GM12878 (cell line): Measurements from ENCODE around the gene INTS13. TPM values are rescaled to one million over a fixed set of nuclear protein-coding genes. Genes with fewer than 3 reads are reported as not detected.

Experiments used
- ATAC-seq: fragments of 200-7000 bp; cut with Tn5 transposase; 3 replicates; pipeline ENCODE4 v1.9.1; 2020; ENCODE audit warnings: mild to moderate bottlenecking, moderate library complexity
- BruUV-seq: library from RNA; stranded (reverse); fragments of 400-500 nt; replicated peaks from 2 replicates; lab custom pipeline; 2021; lab: Mats Ljungman, UMichigan
- CTCF ChIA-PET: fragments of 300-600 bp; sonication (Branson Sonifier 250); formaldehyde crosslinking; extraction: SDS; loops from one replicate; lab custom pipeline; 2021; ENCODE audit warnings: inconsistent platforms; lab: Yijun Ruan, JAX
- POLR2A ChIA-PET: fragments of 350-600 bp; formaldehyde crosslinking; extraction: SDS; loops from one replicate; lab custom pipeline; 2021; ENCODE audit warnings: inconsistent platforms; lab: Charles Lee
- RAD21 ChIA-PET: fragments of 300-600 bp; sonication (Branson Sonifier 250); formaldehyde crosslinking; loops from one replicate; lab custom pipeline; 2023; ENCODE audit warnings: antibody characterized with exemption; ENCODE audit not compliant: unreplicated experiment; lab: Charles Lee
- SMC1A ChIA-PET: fragments of 300-600 bp; sonication (Branson Sonifier 250); formaldehyde crosslinking; loops from one replicate; lab custom pipeline; 2023; ENCODE audit not compliant: unreplicated experiment, uncharacterized antibody; lab: Charles Lee
- DNase-seq: peaks from one replicate; pipeline ENCODE4 v3.0.0-alpha.2; 2011; ENCODE audit warnings: low read depth, low spot score
- FAIRE-seq: peaks from 3 replicates; lab custom pipeline; 2011; peaks lifted over from hg19 to GRCh38; lab: Jason Lieb, UNC
- H2AFZ ChIP-seq: 2 replicates; pipeline ENCODE4 v1.6.0; 2011; ENCODE audit warnings: low read depth, low read length, control low read depth; ENCODE audit not compliant: control insufficient read depth
- H3K27ac ChIP-seq: 2 replicates; pipeline ENCODE4 v1.5.1; 2011; ENCODE audit warnings: control low read depth; ENCODE audit not compliant: control insufficient read depth, insufficient read depth
- H3K27me3 ChIP-seq, 2 experiments: replicated peaks in 1 of 2; 2 replicates each; pipeline versions ENCODE4 v1.6.0 to v1.6.1; 2011; ENCODE audit warnings: low read length in 1 of 2; ENCODE audit not compliant: control insufficient read depth in 2 of 2, insufficient read depth in 2 of 2
- H3K36me3 ChIP-seq, 2 experiments: 2 replicates each; pipeline ENCODE4 v1.5.1; 2011; ENCODE audit warnings: low read length in 1 of 2; ENCODE audit not compliant: control insufficient read depth in 2 of 2, insufficient read depth in 2 of 2
- H3K4me1 ChIP-seq: 2 replicates; pipeline ENCODE4 v1.6.1; 2011; ENCODE audit warnings: mild to moderate bottlenecking, low read length, moderate library complexity, mixed read lengths; ENCODE audit not compliant: control insufficient read depth, insufficient read depth
- H3K4me2 ChIP-seq: 2 replicates; pipeline ENCODE4 v1.6.0; 2011; ENCODE audit warnings: control low read depth; ENCODE audit not compliant: control insufficient read depth, insufficient read depth
- H3K4me3 ChIP-seq: fragments of 200-600 bp; sonication (generic); 2 replicates; pipeline ENCODE4 v1.5.1; 2016
- H3K79me2 ChIP-seq: 2 replicates; pipeline ENCODE4 v1.6.0; 2011; ENCODE audit warnings: low read length; ENCODE audit not compliant: control insufficient read depth, insufficient read depth
- H3K9ac ChIP-seq: 2 replicates; pipeline ENCODE4 v1.8.0; 2011; ENCODE audit warnings: low read length, control low read depth, mixed read lengths; ENCODE audit not compliant: control insufficient read depth, insufficient read depth
- H3K9me3 ChIP-seq: replicated peaks from 3 replicates; pipeline ENCODE4 v1.5.1; 2011; ENCODE audit warnings: mild to moderate bottlenecking, low read length; ENCODE audit not compliant: control insufficient read depth, insufficient read depth
- H4K20me1 ChIP-seq: 2 replicates; pipeline ENCODE4 v1.6.0; 2011; ENCODE audit not compliant: control insufficient read depth, insufficient read depth
- CEBPB ChIP-seq, 2 experiments: fragments of 150-350 bp in 1 of 2; IDR thresholded peaks; 2 replicates each; pipeline ENCODE4 v1.6.1; 2012 to 2014; ENCODE audit warnings: low read depth in 2 of 2, low read length in 2 of 2, borderline replicate concordance in 1 of 2, inconsistent platforms in 1 of 2
- DPF2 ChIP-seq: fragments of 450-650 bp; IDR thresholded peaks from 2 replicates; pipeline ENCODE4 v1.6.1; 2017; ENCODE audit warnings: mild to moderate bottlenecking
- ELK1 ChIP-seq: IDR thresholded peaks from 2 replicates; pipeline ENCODE4 v1.6.1; 2012; ENCODE audit warnings: low read depth, low read length, improper control_type of control experiment
- ETV6 ChIP-seq, 2 experiments: fragments of 450-650 bp in 1 of 2; IDR thresholded peaks in 1 of 2; conservative IDR thresholded peaks in 1 of 2; 2 replicates each; pipeline ENCODE4 v1.6.1; 2014; ENCODE audit warnings: antibody characterized with exemption in 1 of 2, borderline replicate concordance in 1 of 2, low read depth in 1 of 2, mild to moderate bottlenecking in 1 of 2, moderate library complexity in 1 of 2
- FOXM1 ChIP-seq: IDR thresholded peaks from 2 replicates; pipeline ENCODE4 v1.6.1; 2012; ENCODE audit warnings: low read depth, mild to moderate bottlenecking, inconsistent platforms, low read length, moderate library complexity
- IKZF1 ChIP-seq: fragments of 450-650 bp; conservative IDR thresholded peaks from 2 replicates; pipeline ENCODE4 v1.6.1; 2017; ENCODE audit warnings: antibody characterized with exemption, mild to moderate bottlenecking
- LARP7 ChIP-seq: fragments of 450-650 bp; IDR thresholded peaks from 2 replicates; pipeline ENCODE4 v1.6.1; 2017; ENCODE audit warnings: mild to moderate bottlenecking
- MYB ChIP-seq: fragments of 150-350 bp; IDR thresholded peaks from 2 replicates; pipeline ENCODE4 v1.6.1; 2014; ENCODE audit warnings: mild to moderate bottlenecking, low read depth, low read length, borderline replicate concordance
- NKRF ChIP-seq: fragments of 450-650 bp; conservative IDR thresholded peaks from 2 replicates; pipeline ENCODE4 v1.6.1; 2017; ENCODE audit warnings: mild to moderate bottlenecking, moderate library complexity
- NR2F1 ChIP-seq: fragments of 450-650 bp; conservative IDR thresholded peaks from 2 replicates; pipeline ENCODE4 v1.6.1; 2017; ENCODE audit warnings: mild to moderate bottlenecking
- NRF1 ChIP-seq: conservative IDR thresholded peaks from 2 replicates; pipeline ENCODE4 v1.6.1; 2011; ENCODE audit warnings: mild to moderate bottlenecking, low read depth, low read length, improper control_type of control experiment
- PAX5 ChIP-seq: IDR thresholded peaks from 2 replicates; pipeline ENCODE4 v1.6.1; 2011; ENCODE audit warnings: low read depth, low read length, borderline replicate concordance
- RB1 ChIP-seq: fragments of 450-650 bp; formaldehyde crosslinking; IDR thresholded peaks from 2 replicates; pipeline ENCODE4 v1.6.1; 2017; ENCODE audit warnings: mild to moderate bottlenecking, borderline replicate concordance
- RCOR1 ChIP-seq: conservative IDR thresholded peaks from 2 replicates; pipeline ENCODE4 v1.6.1; 2012; ENCODE audit warnings: low read depth, low read length, improper control_type of control experiment
- SRF ChIP-seq, 2 experiments: IDR thresholded peaks; 2 replicates each; pipeline ENCODE4 v1.6.1; 2011; ENCODE audit warnings: low read depth in 2 of 2, low read length in 2 of 2, mild to moderate bottlenecking in 1 of 2, moderate library complexity in 1 of 2
- ZZZ3 ChIP-seq: IDR thresholded peaks from 2 replicates; pipeline ENCODE4 v1.6.1; 2011; ENCODE audit warnings: low read depth; ENCODE audit not compliant: control insufficient read depth, insufficient read length
- WGBS: methylation state at CpG from one replicate; pipeline ENCODE4 v1.1.6; 2016; ENCODE audit warnings: low lambda C conversion rate; ENCODE audit not compliant: insufficient replicate concordance, insufficient coverage; ENCODE audit errors: missing lambda C conversion rate; 5-methylcytosine and 5-hydroxymethylcytosine counted together
- in situ Hi-C: fragments of 300-500 bp; cut with MboI; formaldehyde crosslinking; loops from 9 replicates; pipeline ENCODE4 v1.14.3; 2018; ENCODE audit warnings: mixed read lengths
- intact Hi-C: fragments of 100-400 bp; cut with micrococcal nuclease; formaldehyde crosslinking; loops from one replicate; pipeline ENCODE4 v1.14.2; 2022; ENCODE audit not compliant: unreplicated experiment
- polyA plus RNA-seq, 11 experiments: library from polyadenylated mRNA; depleted of rRNA in 4 of 11; unstranded in 6 of 11; stranded (reverse) in 5 of 11; fragments of >200 nt; fragmentation: Nextera tagmentation in 4 of 11; fragmentation: Illumina TruSeq in 1 of 11; extraction: Ambion mirVana in 4 of 11; extraction: Trizol in 1 of 11; gene quantifications; 1 replicate in 1 of 11; 2 replicates in 10 of 11; pipeline versions ENCODE4 v1.2.1 to v1.2.3, GENCODE V29; 2011 to 2016; ENCODE audit warnings: inconsistent platforms in 2 of 11, missing spikeins in 2 of 11, low read depth in 1 of 11
- total RNA-seq, 4 experiments: library from RNA; depleted of rRNA in 3 of 4; stranded (reverse); fragments of >200 nt in 3 of 4; fragmentation: Illumina TruSeq in 1 of 4; extraction: Trizol in 1 of 4; gene quantifications; 2 replicates each; pipeline versions ENCODE4 v1.2.1 to v1.2.3, GENCODE V29; 2013 to 2021
- TF ChIP-seq, protein P1 (sequence below): fragments of 150-350 bp; IDR thresholded peaks from 2 replicates; pipeline ENCODE4 v1.6.1; 2014; ENCODE audit warnings: mild to moderate bottlenecking, low read depth, low read length

Gene INTS13
- total and polyA plus RNA-seq, 10 of the 15 experiments (the other 5 are each of a cell fraction or from before 2014, with no cell fraction given), result 33.4 to 72.0 (median 59.9) TPM

GRCh38 chr12:26869908-26870459 is 67.8 kb downstream of the INTS13 start:
- no peak for FAIRE-seq
- TF ChIP-seq ETV6 (conservative IDR thresholded peaks at IDR 0.05 in 1 of 2, IDR thresholded peaks at IDR 0.05 in 1 of 2; ENCODE audit: borderline replicate concordance in 1 of 2, low read depth in 1 of 2) (peak in 1 of 2 experiments; percentile 61; a peak in 2 of 4 replicates), DPF2 (no peak), FOXM1 (no peak), ZZZ3 (no peak), ELK1 (no peak), RB1 (no peak), NR2F1 (peak; percentile 79), CEBPB (IDR thresholded peaks at IDR 0.05; ENCODE audit: borderline replicate concordance in 1 of 2, low read depth in 2 of 2, low read length in 2 of 2) (no peak), MYB (no peak), NKRF (no peak), RCOR1 (no peak), PAX5 (no peak), IKZF1 (peak; percentile 75), LARP7 (no peak), NRF1 (no peak), SRF (IDR thresholded peaks at IDR 0.05; ENCODE audit: low read depth in 2 of 2, low read length in 2 of 2) (no peak)
- TF ChIP-seq, protein P1, sequence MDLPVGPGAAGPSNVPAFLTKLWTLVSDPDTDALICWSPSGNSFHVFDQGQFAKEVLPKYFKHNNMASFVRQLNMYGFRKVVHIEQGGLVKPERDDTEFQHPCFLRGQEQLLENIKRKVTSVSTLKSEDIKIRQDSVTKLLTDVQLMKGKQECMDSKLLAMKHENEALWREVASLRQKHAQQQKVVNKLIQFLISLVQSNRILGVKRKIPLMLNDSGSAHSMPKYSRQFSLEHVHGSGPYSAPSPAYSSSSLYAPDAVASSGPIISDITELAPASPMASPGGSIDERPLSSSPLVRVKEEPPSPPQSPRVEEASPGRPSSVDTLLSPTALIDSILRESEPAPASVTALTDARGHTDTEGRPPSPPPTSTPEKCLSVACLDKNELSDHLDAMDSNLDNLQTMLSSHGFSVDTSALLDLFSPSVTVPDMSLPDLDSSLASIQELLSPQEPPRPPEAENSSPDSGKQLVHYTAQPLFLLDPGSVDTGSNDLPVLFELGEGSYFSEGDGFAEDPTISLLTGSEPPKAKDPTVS, result no peak

More at GRCh38 chr12:26869908-26870459, 67.8 kb downstream of the INTS13 start:
- RAD21 ChIA-PET, result interaction anchor here (1.1 to 5.3 kb wide), 7 partner anchors 9 to 140 kb away, joined by 3 to 36 read pairs (median 5); partner anchors contain the start of gene ITPR2
- Histone ChIP-seq H3K4me3 (no peak overlapping the region), H3K27ac (no peak overlapping the region), H3K36me3 (no peaks in the 10 kb centered on the region), H3K27me3 (no peaks in the 10 kb centered on the region), H3K9ac (no peak overlapping the region), H2AFZ (no peak overlapping the region), H3K79me2 (no peaks in the 10 kb centered on the region), H4K20me1 (no peaks in the 10 kb centered on the region), H3K9me3 (no peaks in the 10 kb centered on the region), H3K4me1 (peaks cover 48% of the 10 kb centered on the region), H3K4me2 (no peak overlapping the region)
- POLR2A ChIA-PET, result interaction anchor here (0.7 to 2.2 kb wide), 4 partner anchors 9 to 143 kb away, joined by 3 to 8 read pairs (median 5); partner anchors contain the start of gene ITPR2
- SMC1A ChIA-PET, result interaction anchor here (0.8 to 9.4 kb wide), 13 partner anchors 7 to 145 kb away, joined by 3 to 105 read pairs (median 7); no protein-coding TSS in a partner anchor
- in situ Hi-C loops, result no loop called here
- 77% methylated on average over 6 of the region's 6 CpGs for WGBS
- CTCF ChIA-PET, result interaction anchor here (0.7 to 10.1 kb wide), 9 partner anchors 9 to 40 kb away, joined by 3 to 95 read pairs (median 3); partner anchors contain the start of gene ITPR2
- BruUV-seq, result no TSS peak
- intact Hi-C loops, result no loop called here
- DNase-seq, result no peak
- no peak for ATAC-seq
